ENCODE measurements around the gene TMEM141.
A peak's percentile ranks its signal among the peaks of the same experiment; 100 is the strongest.
"Not testable (repeated sequence)": the region's sequence is repeated elsewhere in the genome, so short reads cannot be mapped to it uniquely, and the experiment has no call there.

TMEM141 gene

GRCh38 chr9:136833381-136834048, 42.4 kb downstream of the TMEM141 start:
- DNase-seq (ENCODE audit: low read depth), result not testable (repeated sequence)

- DNase-seq (ENCODE audit: low read depth), result no peak
Observed at GRCh38 chr9:136835162-136835931, 44.2 kb downstream of the TMEM141 start.

GRCh38 chr9:136835932-136836904, 45.1 kb downstream of the TMEM141 start:
- no peak for DNase-seq (ENCODE audit: low read depth)

- no peak for DNase-seq (ENCODE audit: low read depth)
Observed at GRCh38 chr9:136837146-136837855, 46.2 kb downstream of the TMEM141 start.

GRCh38 chr9:136837856-136838277, 46.7 kb downstream of the TMEM141 start:
- DNase-seq (ENCODE audit: low read depth), result not testable (repeated sequence)

GRCh38 chr9:136838314-136839228, 47.4 kb downstream of the TMEM141 start:
- DNase-seq (ENCODE audit: low read depth), result no peak

- DNase-seq (ENCODE audit: low read depth), result no peak
Observed at GRCh38 chr9:136839229-136840139, 48.3 kb downstream of the TMEM141 start.

GRCh38 chr9:136840140-136840876, 49.2 kb downstream of the TMEM141 start:
- DNase-seq (ENCODE audit: low read depth), result no peak

- DNase-seq (ENCODE audit: low read depth), result peak; percentile 75
Observed at GRCh38 chr9:136840877-136841645, 49.9 kb downstream of the TMEM141 start.

- not testable (repeated sequence) for DNase-seq (ENCODE audit: low read depth)
Observed at GRCh38 chr9:136841646-136842379, 50.7 kb downstream of the TMEM141 start.

- peak; percentile 61 for DNase-seq (ENCODE audit: low read depth)
Observed at GRCh38 chr9:136842380-136842948, 51.3 kb downstream of the TMEM141 start, which contains the start of gene AJM1. TSS of gene AJM1 (plus strand) at chr9:136842478. CDS start at chr9:136844415, 1,937 bp downstream.
